Measurements from ENCODE around the gene ELP4.

GRCh38 chr11:31657091-31657490, 147.5 kb downstream of the ELP4 start:
- TF ChIP-seq POLR2AphosphoS5 (IDR thresholded peaks at IDR 0.05; ENCODE audit: borderline replicate concordance, low read depth, low read length) (no peak), EZH2 (IDR thresholded peaks at IDR 0.05) (no peak), FOXP2 (optimal IDR thresholded peaks at IDR 0.05; ENCODE audit: control extremely low read depth, extremely low read length, insufficient read depth) (no peak)
